A549 (cell line): ENCODE data around the gene SOX10. TPM values are rescaled to one million over a fixed set of nuclear protein-coding genes. Genes with fewer than 3 reads are reported as not detected.

Experiments used
- ATAC-seq, 2 experiments: fragments of 200-7000 bp in 1 of 2; fragments of >200 bp in 1 of 2; cut with Nextera tagmentation in 1 of 2; cut with Tn5 transposase in 1 of 2; 3 replicates each; pipeline versions ENCODE4 v1.8.0 to v1.9.1; 2018 to 2020; ENCODE audit warnings: mild to moderate bottlenecking in 1 of 2, moderate library complexity in 1 of 2
- CTCF ChIA-PET: fragments of 300-600 bp; sonication (Branson Sonifier 250); formaldehyde crosslinking; extraction: SDS; loops from one replicate; lab custom pipeline; 2021; ENCODE audit warnings: antibody characterized with exemption, inconsistent platforms; lab: Yijun Ruan, JAX
- POLR2A ChIA-PET: fragments of 350-600 bp; formaldehyde crosslinking; extraction: SDS; loops from one replicate; lab custom pipeline; 2021; ENCODE audit warnings: antibody characterized with exemption, inconsistent platforms; lab: Yijun Ruan, JAX
- DNase-seq, 2 experiments: peaks; one replicate each; pipeline versions ENCODE4 v3.0.0 to v3.0.0-alpha.2; 2011 to 2016; ENCODE audit warnings: low read depth in 1 of 2, low spot score in 1 of 2
- FAIRE-seq: peaks from 2 replicates; lab custom pipeline; 2011; peaks lifted over from hg19 to GRCh38; lab: Jason Lieb, UNC
- H3K27ac ChIP-seq, 2 experiments: fragments of >200 bp; sonication (Bioruptor Twin); formaldehyde crosslinking; 3 replicates each; pipeline ENCODE4 v1.5.1; 2016 to 2017
- H3K4me1 ChIP-seq: fragments of >200 bp; sonication (Bioruptor Twin); formaldehyde crosslinking; 3 replicates; pipeline ENCODE4 v1.6.1; 2016
- H3K4me2 ChIP-seq: fragments of >200 bp; sonication (Bioruptor Twin); formaldehyde crosslinking; 3 replicates; pipeline ENCODE4 v1.6.1; 2016
- H3K4me3 ChIP-seq: fragments of >200 bp; sonication (Bioruptor Twin); formaldehyde crosslinking; 3 replicates; pipeline ENCODE4 v1.5.1; 2016
- H3K9me3 ChIP-seq: fragments of >200 bp; sonication (Bioruptor Twin); formaldehyde crosslinking; 3 replicates; pipeline ENCODE4 v1.6.1; 2016
- CEBPB ChIP-seq, 2 experiments: fragments of >200 bp in 1 of 2; sonication (Bioruptor Twin) in 1 of 2; formaldehyde crosslinking in 1 of 2; IDR thresholded peaks; 2 replicates each; pipeline ENCODE4 v1.6.1; 2012 to 2016
- CHD2 ChIP-seq: fragments of 150-350 bp; IDR thresholded peaks from 2 replicates; pipeline ENCODE4 v1.6.1; 2014; ENCODE audit warnings: low read length; ENCODE audit not compliant: partially characterized antibody
- EHMT2 ChIP-seq: fragments of 200-600 bp; sonication (generic); IDR thresholded peaks from 2 replicates; pipeline ENCODE4 v1.6.1; 2016; ENCODE audit warnings: antibody characterized with exemption, low read depth, mild to moderate bottlenecking, moderate library complexity
- ELK1 ChIP-seq: fragments of 150-350 bp; IDR thresholded peaks from 2 replicates; pipeline ENCODE4 v1.6.1; 2014; ENCODE audit warnings: low read depth, mild to moderate bottlenecking, low read length
- ESRRA ChIP-seq: fragments of 150-350 bp; IDR thresholded peaks from 2 replicates; pipeline ENCODE4 v1.6.1; 2014; ENCODE audit warnings: mild to moderate bottlenecking, low read length, borderline replicate concordance
- FOSB ChIP-seq: fragments of 250-450 bp; sonication (Bioruptor Pico); IDR thresholded peaks from 2 replicates; pipeline ENCODE4 v1.5.0; 2020; ENCODE audit warnings: mild to moderate bottlenecking, moderate library complexity
- GATA3 ChIP-seq: IDR thresholded peaks from 2 replicates; pipeline ENCODE4 v1.6.1; 2012; ENCODE audit warnings: borderline replicate concordance
- HDAC2 ChIP-seq: fragments of 200-600 bp; sonication (generic); IDR thresholded peaks from 2 replicates; pipeline ENCODE4 v1.6.1; 2016
- HOXA7 ChIP-seq: fragments of 250-450 bp; sonication (Bioruptor Pico); IDR thresholded peaks from 2 replicates; pipeline ENCODE4 v1.5.0; 2020; ENCODE audit warnings: mild to moderate bottlenecking, moderate library complexity
- JUN ChIP-seq, 2 experiments: fragments of >200 bp; sonication (Bioruptor Twin); formaldehyde crosslinking; IDR thresholded peaks; 2 replicates in 1 of 2; 3 replicates in 1 of 2; pipeline ENCODE4 v1.6.1; 2016 to 2017
- KDM5A ChIP-seq: fragments of 200-600 bp; sonication (generic); IDR thresholded peaks from 2 replicates; pipeline ENCODE4 v1.6.1; 2016; ENCODE audit warnings: antibody characterized with exemption, mild to moderate bottlenecking
- MAX ChIP-seq: IDR thresholded peaks from 2 replicates; pipeline ENCODE4 v1.6.1; 2012
- NPAS2 ChIP-seq: fragments of 250-450 bp; sonication (Bioruptor Pico); IDR thresholded peaks from 2 replicates; pipeline ENCODE4 v1.8.0; 2022; ENCODE audit warnings: mild to moderate bottlenecking, moderate library complexity, borderline replicate concordance
- RAD21 ChIP-seq, 2 experiments: fragments of >200 bp in 1 of 2; sonication (Bioruptor Twin) in 1 of 2; formaldehyde crosslinking in 1 of 2; IDR thresholded peaks in 1 of 2; conservative IDR thresholded peaks in 1 of 2; 2 replicates in 1 of 2; 3 replicates in 1 of 2; pipeline ENCODE4 v1.6.1; 2012 to 2018; ENCODE audit warnings: inconsistent platforms in 1 of 2
- RARB ChIP-seq: fragments of 250-450 bp; sonication (Bioruptor Pico); IDR thresholded peaks from 2 replicates; pipeline ENCODE4 v1.8.0; 2021; ENCODE audit warnings: mild to moderate bottlenecking, moderate library complexity
- RCOR1 ChIP-seq: fragments of 150-350 bp; IDR thresholded peaks from 2 replicates; pipeline ENCODE4 v1.6.1; 2014; ENCODE audit warnings: antibody characterized with exemption, low read length, low read depth
- ZNF302 ChIP-seq: fragments of 250-450 bp; sonication (Bioruptor Pico); IDR thresholded peaks from 2 replicates; pipeline ENCODE4 v1.9.0; 2021; ENCODE audit warnings: inconsistent platforms, mild to moderate bottlenecking, moderate library complexity
- WGBS: methylation state at CpG from one replicate; pipeline ENCODE4 v1.1.6; 2017; ENCODE audit errors: missing lambda C conversion rate; 5-methylcytosine and 5-hydroxymethylcytosine counted together
- polyA plus RNA-seq, 4 experiments: library from polyadenylated mRNA; depleted of rRNA in 3 of 4; stranded (reverse); fragments of >200 nt; fragmentation: RNase III in 1 of 4; extraction: RNeasy Plus Mini Kit Qiagen cat#74134 plus additional on column Dnase treatment in 1 of 4; gene quantifications; 2 replicates in 3 of 4; 3 replicates in 1 of 4; pipeline ENCODE4 v1.2.3, GENCODE V29; 2011 to 2017
- TF ChIP-seq, protein P1 (sequence below): fragments of 200-600 bp; sonication (generic); IDR thresholded peaks from 2 replicates; pipeline ENCODE4 v1.6.1; 2016; ENCODE audit warnings: antibody characterized with exemption, mild to moderate bottlenecking, moderate library complexity
- TF ChIP-seq, protein P2 (sequence below): fragments of >200 bp; sonication (Bioruptor Twin); formaldehyde crosslinking; IDR thresholded peaks from 2 replicates; pipeline ENCODE4 v1.6.1; 2016

The SOX10 gene
- polyA plus RNA-seq, 2 of the 4 experiments (the other 2 are of a cell fraction), result not detected

- 95% methylated on average over 6 of the region's 7 CpGs for WGBS
- no peaks in the 10 kb centered on the region for H3K9me3 ChIP-seq
- no peaks in the 10 kb centered on the region for H3K4me1 ChIP-seq
- H3K27ac ChIP-seq, result no peak overlapping the region
- CTCF ChIA-PET, result interaction anchor here (1.2 kb wide), 1 partner anchor 38 kb away, joined by 4 read pairs; no protein-coding TSS in a partner anchor
- no peak overlapping the region for H3K4me3 ChIP-seq
- POLR2A ChIA-PET, result no interaction called here
- no peak for DNase-seq
- no peak for FAIRE-seq
- ATAC-seq, result no peak
- no peak overlapping the region for H3K4me2 ChIP-seq
- no peak for TF ChIP-seq NPAS2 (CRISPR knock-in tag)
- no peak for TF ChIP-seq CEBPB (IDR thresholded peaks at IDR 0.05)
- TF ChIP-seq, protein P1, sequence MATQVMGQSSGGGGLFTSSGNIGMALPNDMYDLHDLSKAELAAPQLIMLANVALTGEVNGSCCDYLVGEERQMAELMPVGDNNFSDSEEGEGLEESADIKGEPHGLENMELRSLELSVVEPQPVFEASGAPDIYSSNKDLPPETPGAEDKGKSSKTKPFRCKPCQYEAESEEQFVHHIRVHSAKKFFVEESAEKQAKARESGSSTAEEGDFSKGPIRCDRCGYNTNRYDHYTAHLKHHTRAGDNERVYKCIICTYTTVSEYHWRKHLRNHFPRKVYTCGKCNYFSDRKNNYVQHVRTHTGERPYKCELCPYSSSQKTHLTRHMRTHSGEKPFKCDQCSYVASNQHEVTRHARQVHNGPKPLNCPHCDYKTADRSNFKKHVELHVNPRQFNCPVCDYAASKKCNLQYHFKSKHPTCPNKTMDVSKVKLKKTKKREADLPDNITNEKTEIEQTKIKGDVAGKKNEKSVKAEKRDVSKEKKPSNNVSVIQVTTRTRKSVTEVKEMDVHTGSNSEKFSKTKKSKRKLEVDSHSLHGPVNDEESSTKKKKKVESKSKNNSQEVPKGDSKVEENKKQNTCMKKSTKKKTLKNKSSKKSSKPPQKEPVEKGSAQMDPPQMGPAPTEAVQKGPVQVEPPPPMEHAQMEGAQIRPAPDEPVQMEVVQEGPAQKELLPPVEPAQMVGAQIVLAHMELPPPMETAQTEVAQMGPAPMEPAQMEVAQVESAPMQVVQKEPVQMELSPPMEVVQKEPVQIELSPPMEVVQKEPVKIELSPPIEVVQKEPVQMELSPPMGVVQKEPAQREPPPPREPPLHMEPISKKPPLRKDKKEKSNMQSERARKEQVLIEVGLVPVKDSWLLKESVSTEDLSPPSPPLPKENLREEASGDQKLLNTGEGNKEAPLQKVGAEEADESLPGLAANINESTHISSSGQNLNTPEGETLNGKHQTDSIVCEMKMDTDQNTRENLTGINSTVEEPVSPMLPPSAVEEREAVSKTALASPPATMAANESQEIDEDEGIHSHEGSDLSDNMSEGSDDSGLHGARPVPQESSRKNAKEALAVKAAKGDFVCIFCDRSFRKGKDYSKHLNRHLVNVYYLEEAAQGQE, result no peak
- TF ChIP-seq ZNF302, result no peak
- TF ChIP-seq RARB, result no peak
- TF ChIP-seq ELK1, result no peak
These were observed 12.6 kb downstream of the SOX10 start for GRCh38 chr22:37971475-37972434.

DNA sequence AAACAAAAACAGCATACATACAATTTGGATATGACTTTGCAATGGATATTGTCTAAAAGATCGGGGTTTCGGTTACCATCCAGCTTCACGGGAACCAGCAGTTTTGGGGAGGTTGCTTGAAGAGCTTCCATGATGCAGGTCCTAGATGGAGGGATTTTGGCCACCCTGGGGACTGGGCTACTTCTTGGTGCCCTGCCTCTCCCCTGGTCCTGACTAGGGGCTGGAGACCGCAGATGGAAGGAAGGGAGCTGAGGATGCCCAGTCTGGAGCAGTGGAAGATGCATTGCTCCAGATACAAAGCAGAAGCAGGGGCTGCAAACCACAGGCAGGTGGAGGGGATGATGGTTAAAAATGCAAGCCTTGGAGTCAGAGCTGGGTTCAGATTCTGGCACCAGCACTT is 13.5 kb downstream of the SOX10 start:
- H3K4me2 ChIP-seq, result no peak overlapping the region
- no peak overlapping the region for H3K4me3 ChIP-seq
- H3K4me1 ChIP-seq, result no peaks in the 10 kb centered on the region
- DNase-seq (no peak), FAIRE-seq (no peak), ATAC-seq (no peak)
- 99% methylated on average over 4 of the region's 4 CpGs for WGBS
- POLR2A ChIA-PET, result no interaction called here
- H3K9me3 ChIP-seq, result no peaks in the 10 kb centered on the region
- no peak overlapping the region for H3K27ac ChIP-seq
- no peak for TF ChIP-seq JUN (IDR thresholded peaks at IDR 0.05)
- no peak for TF ChIP-seq RAD21 (conservative IDR thresholded peaks at IDR 0.05 in 1 of 2, IDR thresholded peaks at IDR 0.05 in 1 of 2)
- TF ChIP-seq GATA3, result no peak
- TF ChIP-seq HOXA7, result no peak
- no peak for TF ChIP-seq HDAC2
- CTCF ChIA-PET, result interaction anchor here (1.2 kb wide), 1 partner anchor 37 kb away, joined by 4 read pairs; no protein-coding TSS in a partner anchor

GRCh38 chr22:37968452-37969251 is 15.7 kb downstream of the SOX10 start:
- H3K4me3 ChIP-seq, result no peak overlapping the region
- WGBS, result 94% methylated on average over 5 of the region's 5 CpGs
- ChIA-PET POLR2A (no interaction called here), CTCF (interaction anchor here (0.8 to 6.6 kb wide), 3 partner anchors 84 to 151 kb away, joined by 4 to 65 read pairs (median 8); no protein-coding TSS in a partner anchor)
- H3K9me3 ChIP-seq, result no peaks in the 10 kb centered on the region
- H3K4me1 ChIP-seq, result no peaks in the 10 kb centered on the region
- H3K4me2 ChIP-seq, result no peak overlapping the region
- TF ChIP-seq ESRRA (no peak), RCOR1 (no peak), MAX (no peak), FOSB (CRISPR knock-in tag) (no peak), RAD21 (conservative IDR thresholded peaks at IDR 0.05 in 1 of 2, IDR thresholded peaks at IDR 0.05 in 1 of 2) (no peak), EHMT2 (no peak), KDM5A (no peak), CHD2 (no peak), ZNF302 (no peak), ELK1 (no peak)
- TF ChIP-seq, protein P2, sequence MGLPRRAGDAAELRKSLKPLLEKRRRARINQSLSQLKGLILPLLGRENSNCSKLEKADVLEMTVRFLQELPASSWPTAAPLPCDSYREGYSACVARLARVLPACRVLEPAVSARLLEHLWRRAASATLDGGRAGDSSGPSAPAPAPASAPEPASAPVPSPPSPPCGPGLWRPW, result no peak
- TF ChIP-seq, protein P1, result no peak
- ATAC-seq, result no peak
- no peak for FAIRE-seq
- DNase-seq, result no peak
- no peak overlapping the region for H3K27ac ChIP-seq
